Calu3 (cell line): Measurements from ENCODE around the gene RASSF8. TPM values are rescaled to one million over a fixed set of nuclear protein-coding genes. Genes with fewer than 3 reads are reported as not detected.
A peak's percentile ranks its signal among the peaks of the same experiment; 100 is the strongest.

ENCODE experiments used
- BruUV-seq: library from RNA; stranded (reverse); fragments of 400-500 nt; replicated peaks from 2 replicates; lab custom pipeline; 2021; lab: Mats Ljungman, UMichigan
- CTCF ChIA-PET: fragments of 300-600 bp; sonication (Branson Sonifier 250); formaldehyde crosslinking; loops from one replicate; lab custom pipeline; 2022; ENCODE audit warnings: antibody characterized with exemption; lab: Charles Lee
- DNase-seq: peaks from one replicate; pipeline ENCODE4 v3.0.0; 2022
- H3K27ac Mint-ChIP-seq: one replicate; pipeline ENCODE4 v1.8.0; 2022; ENCODE audit warnings: mixed read lengths; ENCODE audit not compliant: unreplicated experiment
- H3K27me3 Mint-ChIP-seq: one replicate; pipeline ENCODE4 v1.8.0; 2022; ENCODE audit warnings: mixed read lengths; ENCODE audit not compliant: unreplicated experiment
- H3K36me3 Mint-ChIP-seq: one replicate; pipeline ENCODE4 v1.8.0; 2022; ENCODE audit warnings: mild to moderate bottlenecking, moderate library complexity, mixed read lengths; ENCODE audit not compliant: insufficient read depth, unreplicated experiment
- H3K4me1 Mint-ChIP-seq: one replicate; pipeline ENCODE4 v1.8.0; 2022; ENCODE audit warnings: mild to moderate bottlenecking, low read depth, mixed read lengths; ENCODE audit not compliant: unreplicated experiment
- H3K4me3 Mint-ChIP-seq: one replicate; pipeline ENCODE4 v1.8.0; 2022; ENCODE audit warnings: mild to moderate bottlenecking, low read depth, moderate library complexity, mixed read lengths; ENCODE audit not compliant: unreplicated experiment
- H3K9me3 Mint-ChIP-seq: one replicate; pipeline ENCODE4 v1.8.0; 2022; ENCODE audit warnings: low read depth, mixed read lengths; ENCODE audit not compliant: unreplicated experiment
- CTCF ChIP-seq: fragments of 200-600 bp; IDR thresholded peaks from one replicate; pipeline ENCODE4 v1.8.0; 2022; ENCODE audit warnings: antibody characterized with exemption; ENCODE audit not compliant: unreplicated experiment
- intact Hi-C: fragments of 100-400 bp; cut with micrococcal nuclease; formaldehyde crosslinking; loops from one replicate; pipeline ENCODE4 v1.10.0; 2022; ENCODE audit not compliant: unreplicated experiment
- total RNA-seq: library from RNA; stranded (reverse); gene quantifications from 2 replicates; pipeline ENCODE4 v1.2.3, GENCODE V29; 2022

Gene RASSF8
- total RNA-seq, 1 experiment from 2014 or later, result 26.6 TPM

GRCh38 chr12:25988505-25988904, 30.0 kb downstream of the RASSF8 start:
- BruUV-seq, result no TSS peak
- CTCF ChIA-PET, result interaction anchor here (0.7 kb wide), 1 partner anchor 368 kb away, joined by 3 read pairs; no protein-coding TSS in a partner anchor
- Mint-ChIP-seq H3K27me3 (no peaks in the 10 kb centered on the region), H3K36me3 (no peaks in the 10 kb centered on the region), H3K4me3 (no peak overlapping the region), H3K27ac (no peak overlapping the region), H3K4me1 (peaks cover 10% of the 10 kb centered on the region), H3K9me3 (no peaks in the 10 kb centered on the region)
- no peak for TF ChIP-seq CTCF
- no peak for DNase-seq
- intact Hi-C loops, result no loop called here

GRCh38 chr12:25990495-25990894, 32.0 kb downstream of the RASSF8 start:
- Mint-ChIP-seq H3K4me1 (peaks cover 10% of the 10 kb centered on the region), H3K27ac (no peak overlapping the region), H3K27me3 (no peaks in the 10 kb centered on the region), H3K9me3 (no peaks in the 10 kb centered on the region), H3K4me3 (no peak overlapping the region), H3K36me3 (no peaks in the 10 kb centered on the region)
- TF ChIP-seq CTCF, result no peak
- intact Hi-C loops, result no loop called here
- CTCF ChIA-PET, result no interaction called here
- no TSS peak for BruUV-seq
- no peak for DNase-seq

DNA sequence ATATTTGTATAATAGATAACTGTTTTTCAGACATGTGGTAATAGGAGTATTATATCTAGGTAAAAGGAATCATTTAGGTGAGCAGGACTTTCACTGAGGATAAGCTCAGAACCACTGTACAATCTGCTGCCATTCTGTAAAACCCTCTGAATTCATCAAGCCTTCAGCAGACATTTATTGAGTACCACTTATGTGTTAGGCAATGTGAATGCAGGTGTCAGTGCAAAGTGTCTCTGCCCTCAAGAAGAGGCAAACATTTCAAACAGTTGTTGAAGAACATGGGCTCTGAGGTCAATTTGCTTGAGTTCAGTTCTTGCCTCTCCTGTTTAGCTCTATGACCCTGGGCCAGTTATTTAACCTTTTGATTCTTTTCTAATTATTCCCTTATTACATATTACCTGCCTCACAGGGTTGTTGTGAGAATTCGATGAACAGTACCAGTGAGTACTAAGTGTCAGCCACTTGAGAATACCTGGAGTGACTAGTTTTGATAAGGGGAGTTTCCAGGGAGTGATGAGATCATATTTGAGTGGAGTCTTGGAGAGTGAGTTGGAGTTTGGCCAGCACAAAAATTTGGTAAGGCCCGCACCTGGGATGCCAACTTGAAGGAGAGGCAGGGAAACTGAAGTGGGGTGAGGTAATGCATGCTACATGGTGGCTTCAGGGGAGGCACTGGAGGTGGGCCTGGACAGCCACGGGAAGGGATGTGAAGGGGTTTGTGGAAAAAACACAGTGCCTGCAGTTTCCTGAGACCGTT, 33.7 kb downstream of the RASSF8 start:
- CTCF ChIA-PET, result interaction anchor here (1.7 kb wide), 1 partner anchor 10 kb away, joined by 4 read pairs; no protein-coding TSS in a partner anchor
- H3K27ac Mint-ChIP-seq, result no peak overlapping the region

GRCh38 chr12:25993901-25994651, 35.6 kb downstream of the RASSF8 start:
- no peaks in the 10 kb centered on the region for H3K9me3 Mint-ChIP-seq
- no peak for DNase-seq
- no peak overlapping the region for H3K4me3 Mint-ChIP-seq
- H3K4me1 Mint-ChIP-seq, result peaks cover 10% of the 10 kb centered on the region
- no peak overlapping the region for H3K27ac Mint-ChIP-seq
- BruUV-seq, result no TSS peak
- intact Hi-C loops, result no loop called here
- no peaks in the 10 kb centered on the region for H3K27me3 Mint-ChIP-seq
- H3K36me3 Mint-ChIP-seq, result no peaks in the 10 kb centered on the region
- TF ChIP-seq CTCF, result no peak
- CTCF ChIA-PET, result no interaction called here

More for the DNA sequence above, 33.7 kb downstream of the RASSF8 start:
- no peaks in the 10 kb centered on the region for H3K9me3 Mint-ChIP-seq
- H3K27me3 Mint-ChIP-seq, result no peaks in the 10 kb centered on the region
- peaks cover 10% of the 10 kb centered on the region for H3K4me1 Mint-ChIP-seq
- H3K4me3 Mint-ChIP-seq, result no peak overlapping the region
- TF ChIP-seq CTCF, result no peak
- DNase-seq, result peak; percentile 24
- intact Hi-C loops, result no loop called here
- no peaks in the 10 kb centered on the region for H3K36me3 Mint-ChIP-seq
- no TSS peak for BruUV-seq
